Measurements from ENCODE around the gene PGS1. TPM values are rescaled to one million over a fixed set of nuclear protein-coding genes. Genes with fewer than 3 reads are reported as not detected.

PGS1 gene
- total RNA-seq, 3 donors from 2014 or later: 47.4 to 51.7 (median 47.5) TPM

- Mint-ChIP-seq H3K4me1 (ENCODE audit: low read depth) (peaks cover 14% of the 10 kb centered on the region), H3K36me3 (ENCODE audit: insufficient read depth) (peaks cover 27% of the 10 kb centered on the region), H3K27me3 (ENCODE audit: low read depth) (no peaks in the 10 kb centered on the region), H3K9me3 (no peaks in the 10 kb centered on the region), H3K4me3 (no peak overlapping the region)
- DNase-seq (no peak), ATAC-seq (no peak)
These were observed 45.7 kb downstream of the PGS1 start for GRCh38 chr17:78423961-78424675.

- no peak for ATAC-seq
- H3K4me1 Mint-ChIP-seq (ENCODE audit: low read depth): peaks cover 13% of the 10 kb centered on the region
- H3K36me3 Mint-ChIP-seq (ENCODE audit: insufficient read depth): peaks cover 27% of the 10 kb centered on the region
- H3K4me3 Mint-ChIP-seq: no peak overlapping the region
- DNase-seq: no peak
- no peaks in the 10 kb centered on the region for H3K9me3 Mint-ChIP-seq
- no peaks in the 10 kb centered on the region for H3K27me3 Mint-ChIP-seq (ENCODE audit: low read depth)
These were observed 47.0 kb downstream of the PGS1 start for GRCh38 chr17:78425429-78425828.

GRCh38 chr17:78426293-78426879 lies 47.9 kb downstream of the PGS1 start:
- H3K4me3 Mint-ChIP-seq: no peak overlapping the region
- ATAC-seq (no peak), DNase-seq (no peak)
- no peaks in the 10 kb centered on the region for H3K9me3 Mint-ChIP-seq
- no peaks in the 10 kb centered on the region for H3K27me3 Mint-ChIP-seq (ENCODE audit: low read depth)
- peaks cover 8% of the 10 kb centered on the region for H3K4me1 Mint-ChIP-seq (ENCODE audit: low read depth)
- peaks cover 21% of the 10 kb centered on the region for H3K36me3 Mint-ChIP-seq (ENCODE audit: insufficient read depth)

GRCh38 chr17:78427140-78427539 lies 48.7 kb downstream of the PGS1 start:
- Mint-ChIP-seq H3K36me3 (ENCODE audit: insufficient read depth) (peaks cover 17% of the 10 kb centered on the region), H3K4me3 (no peak overlapping the region)

GRCh38 chr17:78428025-78428575 lies 49.7 kb downstream of the PGS1 start:
- DNase-seq: no peak
- H3K4me3 Mint-ChIP-seq: no peak overlapping the region

More at GRCh38 chr17:78427140-78427539, 48.7 kb downstream of the PGS1 start:
- no peak for ATAC-seq
- H3K9me3 Mint-ChIP-seq: no peaks in the 10 kb centered on the region
- DNase-seq: no peak
- no peaks in the 10 kb centered on the region for H3K27me3 Mint-ChIP-seq (ENCODE audit: low read depth)
- peaks cover under 1% of the 10 kb centered on the region for H3K4me1 Mint-ChIP-seq (ENCODE audit: low read depth)

GRCh38 chr17:78428836-78429617 lies 50.6 kb downstream of the PGS1 start:
- no peaks in the 10 kb centered on the region for H3K9me3 Mint-ChIP-seq
- H3K36me3 Mint-ChIP-seq (ENCODE audit: insufficient read depth): peaks cover 13% of the 10 kb centered on the region
- no peaks in the 10 kb centered on the region for H3K4me1 Mint-ChIP-seq (ENCODE audit: low read depth)
- H3K27me3 Mint-ChIP-seq (ENCODE audit: low read depth): no peaks in the 10 kb centered on the region
- no peak for ATAC-seq
- DNase-seq: no peak
- H3K4me3 Mint-ChIP-seq: no peak overlapping the region

More at GRCh38 chr17:78428025-78428575, 49.7 kb downstream of the PGS1 start:
- Mint-ChIP-seq H3K4me1 (ENCODE audit: low read depth) (no peaks in the 10 kb centered on the region), H3K36me3 (ENCODE audit: insufficient read depth) (peaks cover 14% of the 10 kb centered on the region), H3K9me3 (no peaks in the 10 kb centered on the region), H3K27me3 (ENCODE audit: low read depth) (no peaks in the 10 kb centered on the region)
- no peak for ATAC-seq

- H3K9me3 Mint-ChIP-seq: no peaks in the 10 kb centered on the region
- ATAC-seq: no peak
- no peaks in the 10 kb centered on the region for H3K27me3 Mint-ChIP-seq (ENCODE audit: low read depth)
- H3K36me3 Mint-ChIP-seq (ENCODE audit: insufficient read depth): peaks cover 9% of the 10 kb centered on the region
- no peak for DNase-seq
- H3K4me1 Mint-ChIP-seq (ENCODE audit: low read depth): no peaks in the 10 kb centered on the region
- H3K4me3 Mint-ChIP-seq: no peak overlapping the region
These were observed 51.2 kb downstream of the PGS1 start for GRCh38 chr17:78429618-78429995.

GRCh38 chr17:78430892-78431691 lies 52.6 kb downstream of the PGS1 start:
- ATAC-seq (no peak), DNase-seq (no peak)
- Mint-ChIP-seq H3K9me3 (no peaks in the 10 kb centered on the region), H3K4me1 (ENCODE audit: low read depth) (no peaks in the 10 kb centered on the region), H3K27me3 (ENCODE audit: low read depth) (no peaks in the 10 kb centered on the region), H3K36me3 (ENCODE audit: insufficient read depth) (peaks cover 8% of the 10 kb centered on the region), H3K4me3 (no peak overlapping the region)

GRCh38 chr17:78431692-78431958 lies 53.2 kb downstream of the PGS1 start:
- H3K36me3 Mint-ChIP-seq (ENCODE audit: insufficient read depth): peaks cover 8% of the 10 kb centered on the region
- ATAC-seq (no peak), DNase-seq (no peak)
- H3K4me3 Mint-ChIP-seq: no peak overlapping the region
- no peaks in the 10 kb centered on the region for H3K27me3 Mint-ChIP-seq (ENCODE audit: low read depth)
- no peaks in the 10 kb centered on the region for H3K4me1 Mint-ChIP-seq (ENCODE audit: low read depth)
- no peaks in the 10 kb centered on the region for H3K9me3 Mint-ChIP-seq

- no peaks in the 10 kb centered on the region for H3K9me3 Mint-ChIP-seq
- no peaks in the 10 kb centered on the region for H3K27me3 Mint-ChIP-seq (ENCODE audit: low read depth)
- no peak overlapping the region for H3K4me3 Mint-ChIP-seq
- DNase-seq: no peak
- no peak for ATAC-seq
- no peaks in the 10 kb centered on the region for H3K4me1 Mint-ChIP-seq (ENCODE audit: low read depth)
- peaks cover 8% of the 10 kb centered on the region for H3K36me3 Mint-ChIP-seq (ENCODE audit: insufficient read depth)
These were observed 54.0 kb downstream of the PGS1 start for GRCh38 chr17:78432226-78433012.

- DNase-seq: no peak
- Mint-ChIP-seq H3K27me3 (ENCODE audit: low read depth) (no peaks in the 10 kb centered on the region), H3K36me3 (ENCODE audit: insufficient read depth) (peaks cover 8% of the 10 kb centered on the region), H3K9me3 (no peaks in the 10 kb centered on the region), H3K4me1 (ENCODE audit: low read depth) (no peaks in the 10 kb centered on the region), H3K4me3 (no peak overlapping the region)
- ATAC-seq: no peak
These were observed 54.7 kb downstream of the PGS1 start for GRCh38 chr17:78433013-78433727.

- H3K4me3 Mint-ChIP-seq: no peak overlapping the region
- H3K9me3 Mint-ChIP-seq: no peaks in the 10 kb centered on the region
- DNase-seq (no peak), ATAC-seq (no peak)
- no peaks in the 10 kb centered on the region for H3K27me3 Mint-ChIP-seq (ENCODE audit: low read depth)
- H3K4me1 Mint-ChIP-seq (ENCODE audit: low read depth): no peaks in the 10 kb centered on the region
- H3K36me3 Mint-ChIP-seq (ENCODE audit: insufficient read depth): peaks cover 7% of the 10 kb centered on the region
These were observed 55.4 kb downstream of the PGS1 start for GRCh38 chr17:78433780-78434335.
